Bronchial epithelial cell (primary cell): ENCODE results near the gene ARHGAP15. TPM values are rescaled to one million over a fixed set of nuclear protein-coding genes. Genes with fewer than 3 reads are reported as not detected.

ENCODE experiments used
- DNase-seq: peaks from one replicate; pipeline ENCODE4 v3.0.0-alpha.2; 2010; ENCODE audit warnings: low read depth
- FAIRE-seq: peaks from 2 replicates; lab custom pipeline; 2011; peaks lifted over from hg19 to GRCh38; lab: Jason Lieb, UNC
- H3K27me3 ChIP-seq: 2 replicates; pipeline ENCODE4 v1.5.1; 2011; ENCODE audit warnings: low read length; ENCODE audit not compliant: control insufficient read depth, insufficient read depth
- H3K36me3 ChIP-seq: 2 replicates; pipeline ENCODE4 v1.5.1; 2011; ENCODE audit warnings: low read length; ENCODE audit not compliant: control insufficient read depth, insufficient read depth
- H3K4me3 ChIP-seq: 2 replicates; pipeline ENCODE4 v1.5.1; 2011; ENCODE audit warnings: mild to moderate bottlenecking, low read depth, low read length, control low read depth
- CTCF ChIP-seq: IDR thresholded peaks from 2 replicates; pipeline ENCODE4 v1.5.1; 2011; ENCODE audit warnings: mild to moderate bottlenecking, moderate library complexity, low read length, control low read depth, inconsistent platforms; ENCODE audit not compliant: insufficient read depth, severe bottlenecking
- total RNA-seq: library from RNA; depleted of rRNA; stranded (reverse); fragments of >200 nt; gene quantifications from 2 replicates; pipeline ENCODE4 v1.2.1, GENCODE V29; 2014

ARHGAP15 gene
- total RNA-seq, 1 donor from 2014 or later, result not detected

GRCh38 chr2:143732076-143732475 is 602.9 kb downstream of the ARHGAP15 start:
- TF ChIP-seq CTCF, result no peak
- FAIRE-seq, result no peak
- Histone ChIP-seq H3K4me3 (no peak overlapping the region), H3K27me3 (no peaks in the 10 kb centered on the region), H3K36me3 (no peaks in the 10 kb centered on the region)
- DNase-seq, result peak; percentile 88

GRCh38 chr2:143732871-143733270 is 603.7 kb downstream of the ARHGAP15 start:
- no peaks in the 10 kb centered on the region for H3K27me3 ChIP-seq
- H3K36me3 ChIP-seq, result no peaks in the 10 kb centered on the region
- no peak for TF ChIP-seq CTCF
- DNase-seq, result no peak
- no peak for FAIRE-seq
- no peak overlapping the region for H3K4me3 ChIP-seq

GRCh38 chr2:143734507-143734906 is 605.3 kb downstream of the ARHGAP15 start:
- DNase-seq (no peak), FAIRE-seq (no peak)
- Histone ChIP-seq H3K4me3 (no peak overlapping the region), H3K36me3 (no peaks in the 10 kb centered on the region), H3K27me3 (no peaks in the 10 kb centered on the region)
- TF ChIP-seq CTCF, result no peak

- Histone ChIP-seq H3K4me3 (no peak overlapping the region), H3K36me3 (no peaks in the 10 kb centered on the region), H3K27me3 (no peaks in the 10 kb centered on the region)
- FAIRE-seq, result no peak
- no peak for TF ChIP-seq CTCF
- DNase-seq, result no peak
Measured at GRCh38 chr2:143736904-143737303, 607.7 kb downstream of the ARHGAP15 start.

GRCh38 chr2:143740431-143740830 is 611.2 kb downstream of the ARHGAP15 start:
- no peak for FAIRE-seq
- no peak for TF ChIP-seq CTCF
- H3K36me3 ChIP-seq, result no peaks in the 10 kb centered on the region
- DNase-seq, result no peak
- no peaks in the 10 kb centered on the region for H3K27me3 ChIP-seq
- no peak overlapping the region for H3K4me3 ChIP-seq

- H3K36me3 ChIP-seq, result no peaks in the 10 kb centered on the region
- no peak for TF ChIP-seq CTCF
Measured at GRCh38 chr2:143741205-143741604, 612.0 kb downstream of the ARHGAP15 start.

More at GRCh38 chr2:143741205-143741604, 612.0 kb downstream of the ARHGAP15 start:
- no peaks in the 10 kb centered on the region for H3K27me3 ChIP-seq
- no peak for FAIRE-seq
- no peak overlapping the region for H3K4me3 ChIP-seq
- no peak for DNase-seq
